ENCODE data around the gene EARS2. TPM values are rescaled to one million over a fixed set of nuclear protein-coding genes. Genes with fewer than 3 reads are reported as not detected.

The EARS2 gene
- total RNA-seq, 1 experiment from 2014 or later, result 32.8 TPM

- Mint-ChIP-seq H3K9me3 (ENCODE audit: unreplicated experiment) (no peaks in the 10 kb centered on the region), H3K4me1 (ENCODE audit: insufficient read depth, unreplicated experiment) (no peaks in the 10 kb centered on the region), H3K36me3 (ENCODE audit: insufficient read depth, unreplicated experiment) (peaks cover 68% of the 10 kb centered on the region), H3K27me3 (ENCODE audit: insufficient read depth, unreplicated experiment) (no peaks in the 10 kb centered on the region), H3K27ac (ENCODE audit: low read depth, unreplicated experiment) (no peak overlapping the region), H3K4me3 (ENCODE audit: unreplicated experiment) (no peak overlapping the region)
- DNase-seq (ENCODE audit: unreplicated experiment), result no peak
- POLR2A ChIA-PET, result interaction anchor here (0.7 kb wide), 1 partner anchor 11 kb away, joined by 3 read pairs; no protein-coding TSS in a partner anchor
- TF ChIP-seq CTCF (IDR thresholded peaks at IDR 0.05; ENCODE audit: unreplicated experiment), result no peak
- intact Hi-C loops (cut with micrococcal nuclease), result no loop called here
- no TSS peak for BruUV-seq (replicated peaks)
- CTCF ChIA-PET, result no interaction called here
Observed at GRCh38 chr16:23579371-23579770, 22.2 kb upstream of the EARS2 start.

GRCh38 chr16:23578101-23578830 lies 21.1 kb upstream of the EARS2 start:
- intact Hi-C loops (cut with micrococcal nuclease), result no loop called here
- POLR2A ChIA-PET, result interaction anchor here (0.7 to 1.1 kb wide), 3 partner anchors 14 to 24 kb away, joined by 3 to 4 read pairs (median 4); no protein-coding TSS in a partner anchor
- Mint-ChIP-seq H3K4me1 (ENCODE audit: insufficient read depth, unreplicated experiment) (no peaks in the 10 kb centered on the region), H3K27ac (ENCODE audit: low read depth, unreplicated experiment) (no peak overlapping the region), H3K9me3 (ENCODE audit: unreplicated experiment) (no peaks in the 10 kb centered on the region), H3K4me3 (ENCODE audit: unreplicated experiment) (no peak overlapping the region), H3K36me3 (ENCODE audit: insufficient read depth, unreplicated experiment) (peaks cover 58% of the 10 kb centered on the region), H3K27me3 (ENCODE audit: insufficient read depth, unreplicated experiment) (no peaks in the 10 kb centered on the region)
- CTCF ChIA-PET, result interaction anchor here (0.6 to 1.0 kb wide), 2 partner anchors 60 to 1002 kb away, joined by 3 read pairs; no protein-coding TSS in a partner anchor
- peak; percentile 30 for DNase-seq (ENCODE audit: unreplicated experiment)
- BruUV-seq (replicated peaks), result TSS peak; percentile 10
- TF ChIP-seq CTCF (IDR thresholded peaks at IDR 0.05; ENCODE audit: unreplicated experiment), result no peak

- ChIA-PET CTCF (interaction anchor here (0.6 to 1.0 kb wide), 3 partner anchors 60 to 1003 kb away, joined by 3 read pairs; no protein-coding TSS in a partner anchor), POLR2A (interaction anchor here (1.1 kb wide), 1 partner anchor 23 kb away, joined by 4 read pairs; no protein-coding TSS in a partner anchor)
- Mint-ChIP-seq H3K27me3 (ENCODE audit: insufficient read depth, unreplicated experiment) (no peaks in the 10 kb centered on the region), H3K9me3 (ENCODE audit: unreplicated experiment) (no peaks in the 10 kb centered on the region), H3K4me3 (ENCODE audit: unreplicated experiment) (no peak overlapping the region), H3K4me1 (ENCODE audit: insufficient read depth, unreplicated experiment) (no peaks in the 10 kb centered on the region), H3K36me3 (ENCODE audit: insufficient read depth, unreplicated experiment) (peaks cover 50% of the 10 kb centered on the region), H3K27ac (ENCODE audit: low read depth, unreplicated experiment) (no peak overlapping the region)
- intact Hi-C loops (cut with micrococcal nuclease), result no loop called here
- DNase-seq (ENCODE audit: unreplicated experiment), result no peak
- no peak for TF ChIP-seq CTCF (IDR thresholded peaks at IDR 0.05; ENCODE audit: unreplicated experiment)
- BruUV-seq (replicated peaks), result no TSS peak
Observed at GRCh38 chr16:23577493-23577892, 20.3 kb upstream of the EARS2 start.

- H3K27me3 Mint-ChIP-seq (ENCODE audit: insufficient read depth, unreplicated experiment), result no peaks in the 10 kb centered on the region
- DNase-seq (ENCODE audit: unreplicated experiment), result no peak
- ChIA-PET CTCF (interaction anchor here (0.9 to 1.8 kb wide), 2 partner anchors 18 kb away, joined by 3 to 7 read pairs; no protein-coding TSS in a partner anchor), POLR2A (interaction anchor here (1.1 to 1.3 kb wide), 2 partner anchors 11 to 21 kb away, joined by 3 to 5 read pairs; partner anchors contain the start of gene NDUFAB1)
- H3K9me3 Mint-ChIP-seq (ENCODE audit: unreplicated experiment), result no peaks in the 10 kb centered on the region
- H3K4me3 Mint-ChIP-seq (ENCODE audit: unreplicated experiment), result no peak overlapping the region
- no peak overlapping the region for H3K27ac Mint-ChIP-seq (ENCODE audit: low read depth, unreplicated experiment)
- no peak for TF ChIP-seq CTCF (IDR thresholded peaks at IDR 0.05; ENCODE audit: unreplicated experiment)
- no peaks in the 10 kb centered on the region for H3K4me1 Mint-ChIP-seq (ENCODE audit: insufficient read depth, unreplicated experiment)
- no TSS peak for BruUV-seq (replicated peaks)
- H3K36me3 Mint-ChIP-seq (ENCODE audit: insufficient read depth, unreplicated experiment), result peaks cover 45% of the 10 kb centered on the region
- intact Hi-C loops (cut with micrococcal nuclease), result no loop called here
Observed at GRCh38 chr16:23575834-23576233, 18.7 kb upstream of the EARS2 start.
